Gastroesophageal sphincter (tissue), 4 donors: Measurements from ENCODE around the gene BCAS4. TPM values are rescaled to one million over a fixed set of nuclear protein-coding genes. Genes with fewer than 3 reads are reported as not detected.

Source experiments
- ATAC-seq: fragments of 150-250 bp; one replicate; pipeline ENCODE4 v1.9.1; 2016; ENCODE audit warnings: mild to moderate bottlenecking, moderate library complexity
- H3K27ac ChIP-seq, 4 donors: fragments of 200-600 bp; sonication (generic) in 3 of 4; 1 replicate in 3 of 4; 2 replicates in 1 of 4; pipeline ENCODE4 v1.5.1; 2016 to 2019
- H3K27me3 ChIP-seq: fragments of 200-600 bp; sonication (generic); one replicate; pipeline ENCODE4 v1.5.1; 2019
- H3K36me3 ChIP-seq, 2 donors: fragments of 200-600 bp; sonication (generic); one replicate each; pipeline ENCODE4 v1.5.1; 2019; ENCODE audit warnings: control low read depth in 1 of 2
- H3K4me1 ChIP-seq, 3 donors: fragments of 200-600 bp; sonication (generic); 1 replicate in 2 of 3; 2 replicates in 1 of 3; pipeline ENCODE4 v1.5.1; 2016 to 2019; ENCODE audit warnings: control low read depth in 2 of 3
- H3K4me3 ChIP-seq, 2 donors: fragments of 200-600 bp; sonication (generic); one replicate each; pipeline ENCODE4 v1.5.1; 2019; ENCODE audit warnings: mild to moderate bottlenecking in 1 of 2, moderate library complexity in 1 of 2
- H3K9me3 ChIP-seq, 3 donors: fragments of 200-600 bp; sonication (generic); one replicate each; pipeline ENCODE4 v1.5.1; 2017 to 2019; ENCODE audit warnings: control low read depth in 2 of 3
- EP300 ChIP-seq: sonication (generic); formaldehyde crosslinking; IDR thresholded peaks from one replicate; pipeline ENCODE4 v1.6.1; 2017; ENCODE audit warnings: antibody characterized with exemption, mild to moderate bottlenecking
- POLR2A ChIP-seq, 2 donors: fragments of 450-650 bp; IDR thresholded peaks; one replicate each; pipeline ENCODE4 v1.6.1; 2017; ENCODE audit warnings: antibody characterized with exemption in 2 of 2, mild to moderate bottlenecking in 2 of 2, moderate library complexity in 1 of 2
- POLR2AphosphoS5 ChIP-seq: sonication (generic); formaldehyde crosslinking; IDR thresholded peaks from one replicate; pipeline ENCODE4 v1.6.1; 2017; ENCODE audit warnings: antibody characterized with exemption
- WGBS, 2 donors: methylation state at CpG; one replicate each; pipeline ENCODE4 v1.1.5; 2018; ENCODE audit warnings: low coverage in 1 of 2; 5-methylcytosine and 5-hydroxymethylcytosine counted together
- total RNA-seq, 4 donors: library from RNA; depleted of rRNA; stranded (reverse); fragments of >200 nt; gene quantifications; one replicate each; pipeline ENCODE4 v1.1.0, GENCODE V29; 2016
- TF ChIP-seq, protein P1 (sequence below), 4 experiments: fragments of 200-600 bp in 2 of 4; fragments of 450-650 bp in 2 of 4; sonication (generic) in 1 of 4; IDR thresholded peaks; one replicate each; pipeline ENCODE4 v1.5.1; 2017 to 2019; ENCODE audit warnings: antibody characterized with exemption in 4 of 4, mild to moderate bottlenecking in 2 of 4, moderate library complexity in 2 of 4

BCAS4 gene
- total RNA-seq, 4 donors from 2014 or later = 4.4 to 18.7 (median 4.7) TPM

DNA sequence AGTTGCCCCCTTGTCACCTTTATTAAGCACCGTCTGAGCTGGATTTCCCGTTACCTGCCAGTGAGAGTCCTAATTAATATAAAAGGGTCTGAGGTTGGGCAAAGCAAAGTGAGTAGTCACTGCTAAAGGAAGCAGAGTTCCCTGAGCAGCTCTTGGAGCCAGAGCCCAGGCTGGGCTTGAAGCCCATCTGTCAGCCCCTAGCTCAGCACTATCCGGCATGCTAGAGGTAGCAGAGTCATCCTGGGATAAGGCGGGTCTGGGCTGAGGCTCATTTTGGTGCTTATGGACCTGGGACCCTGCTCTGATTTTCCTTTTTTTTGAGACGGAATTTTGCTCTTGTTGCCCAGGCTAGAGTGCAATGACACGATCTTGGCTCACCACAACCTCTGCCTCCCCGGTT, 90.2 kb downstream of the BCAS4 start:
- ATAC-seq = no peak
- no peaks in the 10 kb centered on the region for H3K27me3 ChIP-seq
- H3K4me1 ChIP-seq = no peaks in the 10 kb centered on the region
- no peak overlapping the region for H3K4me3 ChIP-seq
- WGBS, 2 donors = 27 to 67% methylated on average over 2 to 3 of the region's 7 CpGs
- H3K36me3 ChIP-seq = peaks cover 0 to 24% of the 10 kb centered on the region in 2 donors
- TF ChIP-seq POLR2AphosphoS5 (no peak), EP300 (no peak), POLR2A (IDR thresholded peaks at IDR 0.05) (no peak)
- TF ChIP-seq, protein P1, sequence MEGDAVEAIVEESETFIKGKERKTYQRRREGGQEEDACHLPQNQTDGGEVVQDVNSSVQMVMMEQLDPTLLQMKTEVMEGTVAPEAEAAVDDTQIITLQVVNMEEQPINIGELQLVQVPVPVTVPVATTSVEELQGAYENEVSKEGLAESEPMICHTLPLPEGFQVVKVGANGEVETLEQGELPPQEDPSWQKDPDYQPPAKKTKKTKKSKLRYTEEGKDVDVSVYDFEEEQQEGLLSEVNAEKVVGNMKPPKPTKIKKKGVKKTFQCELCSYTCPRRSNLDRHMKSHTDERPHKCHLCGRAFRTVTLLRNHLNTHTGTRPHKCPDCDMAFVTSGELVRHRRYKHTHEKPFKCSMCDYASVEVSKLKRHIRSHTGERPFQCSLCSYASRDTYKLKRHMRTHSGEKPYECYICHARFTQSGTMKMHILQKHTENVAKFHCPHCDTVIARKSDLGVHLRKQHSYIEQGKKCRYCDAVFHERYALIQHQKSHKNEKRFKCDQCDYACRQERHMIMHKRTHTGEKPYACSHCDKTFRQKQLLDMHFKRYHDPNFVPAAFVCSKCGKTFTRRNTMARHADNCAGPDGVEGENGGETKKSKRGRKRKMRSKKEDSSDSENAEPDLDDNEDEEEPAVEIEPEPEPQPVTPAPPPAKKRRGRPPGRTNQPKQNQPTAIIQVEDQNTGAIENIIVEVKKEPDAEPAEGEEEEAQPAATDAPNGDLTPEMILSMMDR (IDR thresholded peaks at IDR 0.05) = no peak
- H3K9me3 ChIP-seq = no peaks in the 10 kb centered on the region
- no peak overlapping the region for H3K27ac ChIP-seq

DNA sequence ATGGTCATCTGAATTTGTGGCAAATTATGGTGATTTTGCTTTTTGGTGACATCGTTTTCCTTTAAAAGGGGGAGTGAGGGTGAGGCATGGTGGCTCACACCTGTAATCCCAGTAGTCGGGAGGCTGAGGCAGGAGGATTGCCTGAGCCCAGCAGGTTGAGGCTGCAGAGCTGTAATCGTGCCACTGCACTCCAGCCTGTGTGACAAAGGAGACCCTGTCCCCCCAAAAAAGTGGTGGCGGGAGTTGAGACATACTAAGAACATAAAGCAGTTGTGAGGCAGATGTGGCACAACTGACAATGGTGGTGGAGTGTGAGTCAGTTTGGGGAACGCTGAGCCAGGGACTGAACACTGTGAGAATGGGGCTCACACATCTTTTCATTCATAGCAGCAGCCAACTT, 90.9 kb downstream of the BCAS4 start:
- Histone ChIP-seq H3K4me3 (no peak overlapping the region), H3K27me3 (no peaks in the 10 kb centered on the region), H3K4me1 (no peaks in the 10 kb centered on the region), H3K9me3 (no peaks in the 10 kb centered on the region), H3K36me3 (peaks cover 0 to 31% of the 10 kb centered on the region in 2 donors), H3K27ac (no peak overlapping the region)
- 90 to 94% methylated on average over 4 to 5 of the region's 5 CpGs for WGBS, 2 donors
- ATAC-seq = no peak
- no peak for TF ChIP-seq EP300

DNA sequence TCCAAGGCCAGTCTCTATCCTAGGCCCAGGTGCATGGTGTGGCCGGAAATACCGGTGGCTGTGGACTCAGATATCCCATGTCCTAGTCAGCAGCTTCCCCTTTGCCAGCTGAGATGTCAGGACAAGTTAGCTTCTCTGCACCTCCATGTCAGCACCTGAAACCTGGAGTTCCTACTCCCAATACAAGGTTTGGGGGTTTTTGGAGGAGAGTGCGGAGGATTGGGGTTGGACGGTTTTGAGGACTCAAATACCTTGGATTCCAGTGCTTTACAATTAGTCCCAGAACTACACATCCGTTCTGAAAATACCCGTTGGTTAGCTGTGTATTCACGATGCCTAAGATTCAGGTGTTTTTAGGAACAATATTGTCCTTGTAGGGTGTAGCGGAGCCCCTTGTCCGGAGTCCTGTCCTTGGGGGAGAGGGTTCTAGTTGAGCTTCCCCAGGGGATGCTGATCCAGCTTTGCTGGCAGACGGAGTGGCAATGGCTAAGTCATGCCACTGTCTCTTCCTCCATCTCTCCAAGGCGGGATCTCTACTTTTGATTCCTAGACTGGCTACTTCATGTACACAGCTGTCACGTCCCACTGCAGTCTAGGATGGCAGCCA, 91.4 kb downstream of the BCAS4 start:
- no peak for TF ChIP-seq POLR2A (IDR thresholded peaks at IDR 0.05)
- Histone ChIP-seq H3K27me3 (no peaks in the 10 kb centered on the region), H3K27ac (no peak overlapping the region), H3K9me3 (no peaks in the 10 kb centered on the region), H3K36me3 (peaks cover 0 to 36% of the 10 kb centered on the region in 2 donors), H3K4me1 (no peaks in the 10 kb centered on the region), H3K4me3 (no peak overlapping the region)
- no peak for ATAC-seq
- 78 to 83% methylated on average over 4 to 7 of the region's 12 CpGs for WGBS, 2 donors

DNA sequence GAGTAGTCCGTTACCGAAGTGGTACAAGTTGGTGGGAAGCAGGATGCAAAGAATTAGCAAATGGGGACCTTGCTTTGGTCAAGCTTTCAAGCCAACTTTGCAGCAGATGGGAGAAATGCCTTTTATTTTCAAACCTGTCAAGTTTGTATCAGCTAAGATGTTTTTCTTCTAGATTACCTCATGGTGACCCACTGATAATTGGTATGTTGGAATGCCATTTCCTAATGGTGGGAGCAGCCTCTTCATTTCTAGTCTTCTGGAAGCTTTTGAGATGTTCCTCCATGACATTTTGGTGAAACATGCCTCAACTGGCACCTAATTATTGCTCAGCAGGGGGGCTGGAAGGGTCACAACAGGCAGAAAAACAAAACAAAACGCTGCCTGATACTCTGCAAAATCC, 92.7 kb downstream of the BCAS4 start:
- no peak overlapping the region for H3K27ac ChIP-seq
- no peaks in the 10 kb centered on the region for H3K27me3 ChIP-seq
- H3K36me3 ChIP-seq = peaks cover 0 to 49% of the 10 kb centered on the region in 2 donors
- no peak for TF ChIP-seq POLR2AphosphoS5
- TF ChIP-seq EP300 = no peak
- no peak for TF ChIP-seq POLR2A (IDR thresholded peaks at IDR 0.05)
- TF ChIP-seq, protein P1 (IDR thresholded peaks at IDR 0.05) = no peak
- no peaks in the 10 kb centered on the region for H3K4me1 ChIP-seq
- no peak overlapping the region for H3K4me3 ChIP-seq
- 96% methylated on average over 3 of the region's 3 CpGs; no CpG with 5 or more reads in 1 of the 2 donors for WGBS, 2 donors
- no peak for ATAC-seq
- H3K9me3 ChIP-seq = no peaks in the 10 kb centered on the region

DNA sequence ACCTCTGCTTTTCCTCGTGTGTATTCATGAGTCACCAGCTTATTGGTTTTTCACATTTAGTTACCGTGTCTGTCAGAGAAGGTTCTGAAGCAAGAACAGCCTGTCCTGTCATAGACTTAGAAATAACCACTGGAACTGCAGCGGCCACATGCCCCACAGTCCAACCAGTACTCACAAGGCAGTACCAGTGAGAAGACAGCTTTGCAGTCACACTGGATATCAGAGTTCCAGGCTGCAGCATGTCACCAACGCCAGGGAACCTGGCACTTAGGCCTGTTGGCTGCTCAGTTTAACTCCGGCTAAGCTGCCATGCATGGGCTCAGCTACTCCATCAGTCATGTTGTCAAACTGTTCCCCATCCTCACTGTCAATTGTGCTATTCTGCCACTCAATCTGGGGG, 96.3 kb downstream of the BCAS4 start:
- TF ChIP-seq POLR2AphosphoS5 = no peak
- TF ChIP-seq, protein P1 (IDR thresholded peaks at IDR 0.05) = no peak
- TF ChIP-seq EP300 = no peak
- no peak for TF ChIP-seq POLR2A (IDR thresholded peaks at IDR 0.05)
- no peak overlapping the region for H3K4me3 ChIP-seq
- H3K9me3 ChIP-seq = no peaks in the 10 kb centered on the region
- peaks cover 0 to 81% of the 10 kb centered on the region in 2 donors for H3K36me3 ChIP-seq
- no peaks in the 10 kb centered on the region for H3K27me3 ChIP-seq
- no peak for ATAC-seq
- WGBS, 2 donors = 29 to 75% methylated on average over 1 to 3 of the region's 5 CpGs
- H3K4me1 ChIP-seq = no peaks in the 10 kb centered on the region
- H3K27ac ChIP-seq = no peak overlapping the region

DNA sequence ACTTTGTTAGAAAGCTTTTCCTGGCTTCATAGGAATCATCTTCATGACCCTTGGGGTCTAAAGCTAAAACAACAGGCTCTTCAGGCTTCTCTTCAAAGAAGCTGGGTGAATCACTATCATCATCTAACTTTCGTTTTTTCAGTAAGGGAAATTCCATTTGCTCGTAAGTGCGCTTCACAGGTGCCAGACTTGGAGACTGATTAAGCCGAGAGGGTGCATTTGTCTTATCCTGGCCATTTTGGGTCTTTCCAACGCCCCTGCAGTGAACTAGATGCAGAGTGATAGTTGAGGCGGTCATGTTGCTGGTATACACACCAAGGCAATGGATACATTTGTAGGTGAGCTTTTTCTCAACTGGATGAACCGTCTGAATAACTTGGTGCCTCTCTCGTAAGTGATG, 97.5 kb downstream of the BCAS4 start:
- 77 to 100% methylated on average over 2 to 4 of the region's 8 CpGs for WGBS, 2 donors
- peaks cover 0 to 93% of the 10 kb centered on the region in 2 donors for H3K36me3 ChIP-seq

More for the DNA sequence above, 97.5 kb downstream of the BCAS4 start:
- H3K9me3 ChIP-seq = no peaks in the 10 kb centered on the region
- H3K4me1 ChIP-seq = no peaks in the 10 kb centered on the region
- H3K27me3 ChIP-seq = no peaks in the 10 kb centered on the region
- H3K4me3 ChIP-seq = no peak overlapping the region
- no peak for TF ChIP-seq POLR2A (IDR thresholded peaks at IDR 0.05)
- ATAC-seq = no peak
- H3K27ac ChIP-seq = no peak overlapping the region
